Chondrocyte (in vitro differentiated cells): ENCODE measurements around the gene DPYSL5. TPM values are rescaled to one million over a fixed set of nuclear protein-coding genes. Genes with fewer than 3 reads are reported as not detected.

Source experiments
- DNase-seq: peaks from one replicate; pipeline ENCODE4 v3.0.0; 2021; ENCODE audit warnings: mixed read lengths, low spot score
- H3K27ac Mint-ChIP-seq: one replicate; pipeline ENCODE4 v1.8.0; 2021; ENCODE audit warnings: mild to moderate bottlenecking, moderate library complexity, mixed read lengths; ENCODE audit not compliant: unreplicated experiment
- H3K27me3 Mint-ChIP-seq: 2 replicates; pipeline ENCODE4 v1.8.0; 2021; ENCODE audit warnings: low read depth, mixed read lengths
- H3K36me3 Mint-ChIP-seq: 2 replicates; pipeline ENCODE4 v1.8.0; 2021; ENCODE audit warnings: low read depth, mixed read lengths
- H3K4me1 Mint-ChIP-seq: 2 replicates; pipeline ENCODE4 v1.8.0; 2021; ENCODE audit warnings: low read depth, mild to moderate bottlenecking, mixed read lengths
- H3K4me3 Mint-ChIP-seq: one replicate; pipeline ENCODE4 v1.8.0; 2021; ENCODE audit warnings: mild to moderate bottlenecking, moderate library complexity, mixed read lengths; ENCODE audit not compliant: unreplicated experiment
- H3K9me3 Mint-ChIP-seq: 2 replicates; pipeline ENCODE4 v1.8.0; 2021; ENCODE audit warnings: low read depth, mixed read lengths
- total RNA-seq: library from RNA; stranded (reverse); gene quantifications from 3 replicates; pipeline ENCODE4 v1.2.1, GENCODE V29; 2021
- TF ChIP-seq, protein P1 (sequence below): fragments of 200-600 bp; sonication (generic); IDR thresholded peaks from 2 replicates; pipeline ENCODE4 v1.5.0; 2021; ENCODE audit warnings: antibody characterized with exemption, mild to moderate bottlenecking, moderate library complexity

The DPYSL5 gene
- total RNA-seq, 1 donor from 2014 or later: 0.25 TPM

GRCh38 chr2:26948800-26949199 is 100.9 kb downstream of the DPYSL5 start:
- Mint-ChIP-seq H3K9me3 (no peaks in the 10 kb centered on the region), H3K36me3 (no peaks in the 10 kb centered on the region), H3K4me1 (peaks cover 4% of the 10 kb centered on the region), H3K4me3 (no peak overlapping the region), H3K27me3 (peaks cover 16% of the 10 kb centered on the region), H3K27ac (no peak overlapping the region)
- TF ChIP-seq, protein P1, sequence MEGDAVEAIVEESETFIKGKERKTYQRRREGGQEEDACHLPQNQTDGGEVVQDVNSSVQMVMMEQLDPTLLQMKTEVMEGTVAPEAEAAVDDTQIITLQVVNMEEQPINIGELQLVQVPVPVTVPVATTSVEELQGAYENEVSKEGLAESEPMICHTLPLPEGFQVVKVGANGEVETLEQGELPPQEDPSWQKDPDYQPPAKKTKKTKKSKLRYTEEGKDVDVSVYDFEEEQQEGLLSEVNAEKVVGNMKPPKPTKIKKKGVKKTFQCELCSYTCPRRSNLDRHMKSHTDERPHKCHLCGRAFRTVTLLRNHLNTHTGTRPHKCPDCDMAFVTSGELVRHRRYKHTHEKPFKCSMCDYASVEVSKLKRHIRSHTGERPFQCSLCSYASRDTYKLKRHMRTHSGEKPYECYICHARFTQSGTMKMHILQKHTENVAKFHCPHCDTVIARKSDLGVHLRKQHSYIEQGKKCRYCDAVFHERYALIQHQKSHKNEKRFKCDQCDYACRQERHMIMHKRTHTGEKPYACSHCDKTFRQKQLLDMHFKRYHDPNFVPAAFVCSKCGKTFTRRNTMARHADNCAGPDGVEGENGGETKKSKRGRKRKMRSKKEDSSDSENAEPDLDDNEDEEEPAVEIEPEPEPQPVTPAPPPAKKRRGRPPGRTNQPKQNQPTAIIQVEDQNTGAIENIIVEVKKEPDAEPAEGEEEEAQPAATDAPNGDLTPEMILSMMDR: no peak
- DNase-seq: no peak

GRCh38 chr2:26950246-26950645 is 102.3 kb downstream of the DPYSL5 start:
- TF ChIP-seq, protein P1: no peak
- DNase-seq: no peak
- H3K4me3 Mint-ChIP-seq: no peak overlapping the region
- no peaks in the 10 kb centered on the region for H3K36me3 Mint-ChIP-seq
- H3K9me3 Mint-ChIP-seq: no peaks in the 10 kb centered on the region
- peaks cover 30% of the 10 kb centered on the region for H3K27me3 Mint-ChIP-seq
- H3K4me1 Mint-ChIP-seq: peaks cover 4% of the 10 kb centered on the region
- H3K27ac Mint-ChIP-seq: no peak overlapping the region

- no peaks in the 10 kb centered on the region for H3K36me3 Mint-ChIP-seq
- no peak overlapping the region for H3K27ac Mint-ChIP-seq
- peaks cover 37% of the 10 kb centered on the region for H3K27me3 Mint-ChIP-seq
- DNase-seq: no peak
- TF ChIP-seq, protein P1: no peak
- no peak overlapping the region for H3K4me3 Mint-ChIP-seq
- H3K9me3 Mint-ChIP-seq: no peaks in the 10 kb centered on the region
- peaks cover 4% of the 10 kb centered on the region for H3K4me1 Mint-ChIP-seq
These were observed 103.3 kb downstream of the DPYSL5 start for GRCh38 chr2:26951236-26951635.

DNA sequence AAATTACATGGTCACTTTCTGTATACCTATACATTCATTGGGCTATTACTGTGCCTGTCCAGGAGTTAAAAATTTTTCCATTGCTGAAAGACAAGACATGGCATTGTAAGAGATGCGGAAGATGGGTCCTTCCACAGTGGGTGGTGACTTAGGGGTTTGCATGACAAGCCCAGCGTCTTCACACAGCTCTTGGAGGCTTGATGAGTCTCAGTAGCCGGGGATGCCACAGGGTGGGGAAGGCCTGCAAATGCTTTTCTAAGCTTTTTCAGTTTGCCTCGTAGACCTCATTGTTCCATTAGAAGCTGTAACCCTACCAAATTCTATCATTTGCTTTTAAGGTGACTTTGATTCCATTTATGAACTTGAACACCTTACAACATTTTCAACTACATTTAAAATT is 104.4 kb downstream of the DPYSL5 start:
- TF ChIP-seq, protein P1: no peak
- Mint-ChIP-seq H3K36me3 (no peaks in the 10 kb centered on the region), H3K4me3 (no peak overlapping the region), H3K27ac (no peak overlapping the region), H3K4me1 (peaks cover under 1% of the 10 kb centered on the region), H3K27me3 (peaks cover 44% of the 10 kb centered on the region), H3K9me3 (no peaks in the 10 kb centered on the region)
- no peak for DNase-seq

- H3K27me3 Mint-ChIP-seq: peaks cover 54% of the 10 kb centered on the region
- H3K9me3 Mint-ChIP-seq: no peaks in the 10 kb centered on the region
- no peak overlapping the region for H3K27ac Mint-ChIP-seq
- no peak for DNase-seq
- H3K4me3 Mint-ChIP-seq: no peak overlapping the region
- H3K4me1 Mint-ChIP-seq: no peaks in the 10 kb centered on the region
- TF ChIP-seq, protein P1: no peak
- no peaks in the 10 kb centered on the region for H3K36me3 Mint-ChIP-seq
These were observed 106.2 kb downstream of the DPYSL5 start for GRCh38 chr2:26954135-26954534.
